Loucy (cell line): ENCODE measurements around the gene NUAK1.

ENCODE experiments used
- CTCF ChIP-seq: fragments of 200-600 bp; sonication (generic); conservative IDR thresholded peaks from 2 replicates; pipeline ENCODE4 v1.5.1; 2014; ENCODE audit warnings: mild to moderate bottlenecking, antibody characterized with exemption, low read length
- EZH2phosphoT487 ChIP-seq: fragments of 200-600 bp; IDR thresholded peaks from 2 replicates; pipeline ENCODE4 v1.6.1; 2018; ENCODE audit warnings: antibody characterized with exemption, mild to moderate bottlenecking, moderate library complexity, borderline replicate concordance

DNA sequence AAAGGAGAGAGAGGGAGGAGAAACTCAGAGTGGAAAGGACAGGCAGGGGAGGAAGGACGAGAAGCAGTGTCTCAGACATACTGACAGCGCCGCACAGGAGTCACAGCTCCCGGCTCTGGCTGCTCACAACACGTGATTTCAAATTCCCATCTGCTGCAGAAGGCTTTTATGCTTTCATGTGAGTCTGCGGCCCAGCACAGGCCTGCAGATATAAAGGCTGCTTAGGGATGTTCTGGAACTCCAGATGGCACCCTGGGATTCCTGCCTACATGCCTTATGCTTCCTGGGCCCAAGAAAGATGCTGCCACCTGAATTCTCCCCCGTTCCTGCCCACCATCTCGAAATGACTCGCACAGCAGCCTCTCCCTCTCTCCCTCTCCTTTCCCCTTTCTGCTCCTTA lies 89.6 kb downstream of the NUAK1 start:
- TF ChIP-seq CTCF (no peak), EZH2phosphoT487 (no peak)
